Measurements from ENCODE around the gene LMOD2. TPM values are rescaled to one million over a fixed set of nuclear protein-coding genes. Genes with fewer than 3 reads are reported as not detected.

LMOD2 gene
- total and polyA plus RNA-seq, 10 of the 15 experiments (the other 5 are each of a cell fraction or from before 2014, with no cell fraction given): not detected

- no peak for TF ChIP-seq NR2C2 (IDR thresholded peaks at IDR 0.05; ENCODE audit: borderline replicate concordance, control insufficient read depth, insufficient read length, low read depth)
- TF ChIP-seq E2F8 (IDR thresholded peaks at IDR 0.05; ENCODE audit: low read depth, partially characterized antibody): no peak
- TF ChIP-seq ZZZ3 (IDR thresholded peaks at IDR 0.05; ENCODE audit: control insufficient read depth, insufficient read length, low read depth): no peak
- no peak for TF ChIP-seq PAX8 (IDR thresholded peaks at IDR 0.05)
- no peak for TF ChIP-seq SIX5 (IDR thresholded peaks at IDR 0.05; ENCODE audit: low read depth, low read length, severe bottlenecking)
These were observed 6.1 kb downstream of the LMOD2 start (continued) for GRCh38 chr7:123661765-123662164.

GRCh38 chr7:123662293-123662692 lies 6.6 kb downstream of the LMOD2 start:
- no peak for ATAC-seq
- no peak for DNase-seq (ENCODE audit: low read depth, low spot score)
- WGBS (ENCODE audit: insufficient coverage, insufficient replicate concordance, low lambda C conversion rate, missing lambda C conversion rate): 58% methylated on average over 15 of the region's 15 CpGs
- BruUV-seq (replicated peaks): no TSS peak
- H3K4me1 ChIP-seq (ENCODE audit: control insufficient read depth, insufficient read depth, low read length): no peaks in the 10 kb centered on the region
- H4K20me1 ChIP-seq (ENCODE audit: control insufficient read depth, insufficient read depth): no peaks in the 10 kb centered on the region
- no peak overlapping the region for H3K27ac ChIP-seq (ENCODE audit: control insufficient read depth, insufficient read depth)
- CTCF ChIA-PET: interaction anchor here (0.6 to 1.2 kb wide), 2 partner anchors 10 to 20 kb away, joined by 3 to 4 read pairs; no protein-coding TSS in a partner anchor
- in situ Hi-C loops (cut with MboI) (no loop called here), intact Hi-C loops (cut with micrococcal nuclease; ENCODE audit: unreplicated experiment) (no loop called here)
- no peak overlapping the region for H2AFZ ChIP-seq (ENCODE audit: control insufficient read depth, low read depth, low read length)
- FAIRE-seq: no peak
- RAD21 ChIA-PET (ENCODE audit: unreplicated experiment): no interaction called here
- H3K4me3 ChIP-seq: no peak overlapping the region
- POLR2A ChIA-PET: no interaction called here
- no peaks in the 10 kb centered on the region for H3K27me3 ChIP-seq (replicated peaks in 1 of 2; ENCODE audit: control insufficient read depth in 2 of 2, insufficient read depth in 2 of 2, low read length in 1 of 2)
- H3K79me2 ChIP-seq (ENCODE audit: control insufficient read depth, insufficient read depth, low read length): no peaks in the 10 kb centered on the region
- H3K9ac ChIP-seq (ENCODE audit: control insufficient read depth, insufficient read depth, low read length): no peak overlapping the region
- no peaks in the 10 kb centered on the region for H3K36me3 ChIP-seq (ENCODE audit: control insufficient read depth in 2 of 2, insufficient read depth in 2 of 2, low read length in 1 of 2)
- H3K4me2 ChIP-seq (ENCODE audit: control insufficient read depth, insufficient read depth): no peak overlapping the region
- SMC1A ChIA-PET (ENCODE audit: uncharacterized antibody, unreplicated experiment): no interaction called here
- no peaks in the 10 kb centered on the region for H3K9me3 ChIP-seq (replicated peaks; ENCODE audit: control insufficient read depth, insufficient read depth, low read length)
- TF ChIP-seq, protein P1, sequence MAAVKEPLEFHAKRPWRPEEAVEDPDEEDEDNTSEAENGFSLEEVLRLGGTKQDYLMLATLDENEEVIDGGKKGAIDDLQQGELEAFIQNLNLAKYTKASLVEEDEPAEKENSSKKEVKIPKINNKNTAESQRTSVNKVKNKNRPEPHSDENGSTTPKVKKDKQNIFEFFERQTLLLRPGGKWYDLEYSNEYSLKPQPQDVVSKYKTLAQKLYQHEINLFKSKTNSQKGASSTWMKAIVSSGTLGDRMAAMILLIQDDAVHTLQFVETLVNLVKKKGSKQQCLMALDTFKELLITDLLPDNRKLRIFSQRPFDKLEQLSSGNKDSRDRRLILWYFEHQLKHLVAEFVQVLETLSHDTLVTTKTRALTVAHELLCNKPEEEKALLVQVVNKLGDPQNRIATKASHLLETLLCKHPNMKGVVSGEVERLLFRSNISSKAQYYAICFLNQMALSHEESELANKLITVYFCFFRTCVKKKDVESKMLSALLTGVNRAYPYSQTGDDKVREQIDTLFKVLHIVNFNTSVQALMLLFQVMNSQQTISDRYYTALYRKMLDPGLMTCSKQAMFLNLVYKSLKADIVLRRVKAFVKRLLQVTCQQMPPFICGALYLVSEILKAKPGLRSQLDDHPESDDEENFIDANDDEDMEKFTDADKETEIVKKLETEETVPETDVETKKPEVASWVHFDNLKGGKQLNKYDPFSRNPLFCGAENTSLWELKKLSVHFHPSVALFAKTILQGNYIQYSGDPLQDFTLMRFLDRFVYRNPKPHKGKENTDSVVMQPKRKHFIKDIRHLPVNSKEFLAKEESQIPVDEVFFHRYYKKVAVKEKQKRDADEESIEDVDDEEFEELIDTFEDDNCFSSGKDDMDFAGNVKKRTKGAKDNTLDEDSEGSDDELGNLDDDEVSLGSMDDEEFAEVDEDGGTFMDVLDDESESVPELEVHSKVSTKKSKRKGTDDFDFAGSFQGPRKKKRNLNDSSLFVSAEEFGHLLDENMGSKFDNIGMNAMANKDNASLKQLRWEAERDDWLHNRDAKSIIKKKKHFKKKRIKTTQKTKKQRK (IDR thresholded peaks at IDR 0.05; ENCODE audit: low read depth, low read length): no peak
- TF ChIP-seq RELA (IDR thresholded peaks at IDR 0.05; ENCODE audit: borderline replicate concordance, partially characterized antibody): no peak
- no peak for TF ChIP-seq SMAD5 (IDR thresholded peaks at IDR 0.05; ENCODE audit: low read depth)
- no peak for TF ChIP-seq CBFB (IDR thresholded peaks at IDR 0.05; ENCODE audit: low read depth)
- TF ChIP-seq SKIL (IDR thresholded peaks at IDR 0.05; ENCODE audit: low read depth, poor library complexity, severe bottlenecking): no peak
- no peak for TF ChIP-seq ZNF274 (IDR thresholded peaks at IDR 0.05; ENCODE audit: insufficient read depth, insufficient read length)
- TF ChIP-seq BMI1 (IDR thresholded peaks at IDR 0.05; ENCODE audit: borderline replicate concordance): no peak
- TF ChIP-seq, protein P2, sequence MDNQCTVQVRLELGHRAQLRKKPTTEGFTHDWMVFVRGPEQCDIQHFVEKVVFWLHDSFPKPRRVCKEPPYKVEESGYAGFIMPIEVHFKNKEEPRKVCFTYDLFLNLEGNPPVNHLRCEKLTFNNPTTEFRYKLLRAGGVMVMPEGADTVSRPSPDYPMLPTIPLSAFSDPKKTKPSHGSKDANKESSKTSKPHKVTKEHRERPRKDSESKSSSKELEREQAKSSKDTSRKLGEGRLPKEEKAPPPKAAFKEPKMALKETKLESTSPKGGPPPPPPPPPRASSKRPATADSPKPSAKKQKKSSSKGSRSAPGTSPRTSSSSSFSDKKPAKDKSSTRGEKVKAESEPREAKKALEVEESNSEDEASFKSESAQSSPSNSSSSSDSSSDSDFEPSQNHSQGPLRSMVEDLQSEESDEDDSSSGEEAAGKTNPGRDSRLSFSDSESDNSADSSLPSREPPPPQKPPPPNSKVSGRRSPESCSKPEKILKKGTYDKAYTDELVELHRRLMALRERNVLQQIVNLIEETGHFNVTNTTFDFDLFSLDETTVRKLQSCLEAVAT (IDR thresholded peaks at IDR 0.05): no peak
- no peak for TF ChIP-seq POU2F2 (IDR thresholded peaks at IDR 0.05; ENCODE audit: borderline replicate concordance, low read depth, low read length)

Measured in GM12878 (cell line).